ENCODE measurements around the gene R3HDM2.

DNA sequence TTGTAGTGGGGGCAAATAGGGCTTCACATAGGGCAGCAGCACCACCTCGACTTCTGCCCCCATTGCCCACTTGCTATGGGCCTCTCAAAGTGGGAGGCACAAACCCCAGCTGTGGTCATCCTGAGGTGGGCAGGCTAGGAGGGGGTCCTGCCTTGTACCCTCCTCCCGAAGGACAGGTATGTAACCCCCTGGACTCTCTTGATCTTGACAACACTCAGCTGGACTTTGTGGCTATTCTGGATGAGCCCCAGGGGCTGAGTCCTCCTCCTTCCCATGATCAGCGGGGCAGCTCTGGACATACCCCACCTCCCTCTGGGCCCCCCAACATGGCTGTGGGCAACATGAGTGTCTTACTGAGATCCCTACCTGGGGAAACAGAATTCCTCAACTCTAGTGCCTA, 40.8 kb upstream of the R3HDM2 start:
- TF ChIP-seq, protein P1, sequence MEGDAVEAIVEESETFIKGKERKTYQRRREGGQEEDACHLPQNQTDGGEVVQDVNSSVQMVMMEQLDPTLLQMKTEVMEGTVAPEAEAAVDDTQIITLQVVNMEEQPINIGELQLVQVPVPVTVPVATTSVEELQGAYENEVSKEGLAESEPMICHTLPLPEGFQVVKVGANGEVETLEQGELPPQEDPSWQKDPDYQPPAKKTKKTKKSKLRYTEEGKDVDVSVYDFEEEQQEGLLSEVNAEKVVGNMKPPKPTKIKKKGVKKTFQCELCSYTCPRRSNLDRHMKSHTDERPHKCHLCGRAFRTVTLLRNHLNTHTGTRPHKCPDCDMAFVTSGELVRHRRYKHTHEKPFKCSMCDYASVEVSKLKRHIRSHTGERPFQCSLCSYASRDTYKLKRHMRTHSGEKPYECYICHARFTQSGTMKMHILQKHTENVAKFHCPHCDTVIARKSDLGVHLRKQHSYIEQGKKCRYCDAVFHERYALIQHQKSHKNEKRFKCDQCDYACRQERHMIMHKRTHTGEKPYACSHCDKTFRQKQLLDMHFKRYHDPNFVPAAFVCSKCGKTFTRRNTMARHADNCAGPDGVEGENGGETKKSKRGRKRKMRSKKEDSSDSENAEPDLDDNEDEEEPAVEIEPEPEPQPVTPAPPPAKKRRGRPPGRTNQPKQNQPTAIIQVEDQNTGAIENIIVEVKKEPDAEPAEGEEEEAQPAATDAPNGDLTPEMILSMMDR (conservative IDR thresholded peaks at IDR 0.05; ENCODE audit: low read depth, low read length) = no peak
- no peak for TF ChIP-seq EZH2 (IDR thresholded peaks at IDR 0.05; ENCODE audit: borderline replicate concordance, low read depth, low read length, poor library complexity, severe bottlenecking)

Data from A673 (cell line).